BE2C (cell line): ENCODE measurements around the gene NNMT.
A peak's percentile ranks its signal among the peaks of the same experiment; 100 is the strongest.

ENCODE experiments used
- DNase-seq: peaks from one replicate; pipeline ENCODE4 v3.0.0-alpha.2; 2020
- H3K27me3 ChIP-seq: fragments of 250-450 bp; sonication (Bioruptor Pico); 2 replicates; pipeline ENCODE4 v1.5.1; 2020; ENCODE audit warnings: mild to moderate bottlenecking
- H3K36me3 ChIP-seq: fragments of 250-450 bp; sonication (Bioruptor Pico); 2 replicates; pipeline ENCODE4 v1.5.1; 2020; ENCODE audit warnings: mild to moderate bottlenecking
- H3K4me1 ChIP-seq: fragments of 250-450 bp; sonication (Bioruptor Pico); 2 replicates; pipeline ENCODE4 v1.5.1; 2020
- H3K4me3 ChIP-seq: 2 replicates; pipeline ENCODE4 v1.5.1; 2011; ENCODE audit warnings: low read depth, low read length
- H3K9me3 ChIP-seq: fragments of 250-450 bp; sonication (Bioruptor Pico); 2 replicates; pipeline ENCODE4 v1.5.1; 2020
- CTCF ChIP-seq: IDR thresholded peaks from 2 replicates; pipeline ENCODE4 v1.5.1; 2012; ENCODE audit warnings: mild to moderate bottlenecking, low read depth, low read length

The NNMT gene

GRCh38 chr11:114279792-114280546 is 16.2 kb upstream of the NNMT start:
- no peak for DNase-seq
- Histone ChIP-seq H3K9me3 (no peaks in the 10 kb centered on the region), H3K36me3 (no peaks in the 10 kb centered on the region), H3K4me3 (no peak overlapping the region), H3K27me3 (peaks cover 18% of the 10 kb centered on the region), H3K4me1 (no peaks in the 10 kb centered on the region)
- TF ChIP-seq CTCF = no peak

- TF ChIP-seq CTCF = peak; percentile 72
- H3K4me3 ChIP-seq = no peak overlapping the region
- DNase-seq = peak; percentile 69
These were observed 15.5 kb upstream of the NNMT start for GRCh38 chr11:114280696-114281095.

GRCh38 chr11:114281388-114281956 is 14.7 kb upstream of the NNMT start:
- no peaks in the 10 kb centered on the region for H3K4me1 ChIP-seq
- no peaks in the 10 kb centered on the region for H3K9me3 ChIP-seq
- H3K4me3 ChIP-seq = no peak overlapping the region

More at GRCh38 chr11:114280696-114281095, 15.5 kb upstream of the NNMT start:
- H3K27me3 ChIP-seq = peaks cover 11% of the 10 kb centered on the region
- no peaks in the 10 kb centered on the region for H3K36me3 ChIP-seq
- H3K9me3 ChIP-seq = no peaks in the 10 kb centered on the region
- no peaks in the 10 kb centered on the region for H3K4me1 ChIP-seq

GRCh38 chr11:114282488-114282887 is 13.7 kb upstream of the NNMT start:
- H3K9me3 ChIP-seq = no peaks in the 10 kb centered on the region
- TF ChIP-seq CTCF = no peak
- no peak for DNase-seq
- no peak overlapping the region for H3K4me3 ChIP-seq
- H3K36me3 ChIP-seq = no peaks in the 10 kb centered on the region
- no peaks in the 10 kb centered on the region for H3K4me1 ChIP-seq
- H3K27me3 ChIP-seq = peaks cover 5% of the 10 kb centered on the region

More at GRCh38 chr11:114281388-114281956, 14.7 kb upstream of the NNMT start:
- Histone ChIP-seq H3K36me3 (no peaks in the 10 kb centered on the region), H3K27me3 (peaks cover 9% of the 10 kb centered on the region)
- DNase-seq = no peak
- TF ChIP-seq CTCF = no peak

- Histone ChIP-seq H3K36me3 (no peaks in the 10 kb centered on the region), H3K9me3 (no peaks in the 10 kb centered on the region), H3K4me1 (no peaks in the 10 kb centered on the region), H3K4me3 (no peak overlapping the region), H3K27me3 (no peaks in the 10 kb centered on the region)
- no peak for DNase-seq
- no peak for TF ChIP-seq CTCF
These were observed 12.8 kb upstream of the NNMT start for GRCh38 chr11:114283422-114283821.

- Histone ChIP-seq H3K9me3 (no peaks in the 10 kb centered on the region), H3K27me3 (no peaks in the 10 kb centered on the region), H3K4me1 (no peaks in the 10 kb centered on the region), H3K36me3 (no peaks in the 10 kb centered on the region), H3K4me3 (no peak overlapping the region)
- no peak for DNase-seq
- no peak for TF ChIP-seq CTCF
These were observed 12.2 kb upstream of the NNMT start for GRCh38 chr11:114284021-114284420.
